ENCODE measurements around the gene TSSK2. TPM values are rescaled to one million over a fixed set of nuclear protein-coding genes. Genes with fewer than 3 reads are reported as not detected.
A peak's percentile ranks its signal among the peaks of the same experiment; 100 is the strongest.

Gene TSSK2
- total RNA-seq, 2 donors from 2014 or later = not detected

- peak; percentile 63 for DNase-seq
- no peak for TF ChIP-seq CTCF (conservative IDR thresholded peaks at IDR 0.05)
- Mint-ChIP-seq H3K4me1 (peaks cover 17% of the 10 kb centered on the region), H3K27ac (peak overlapping the region; percentile 74), H3K4me3 (peak overlapping the region; percentile 65), H3K9me3 (no peaks in the 10 kb centered on the region), H3K27me3 (ENCODE audit: insufficient read depth) (peaks cover 8% of the 10 kb centered on the region), H3K36me3 (ENCODE audit: low read depth) (peaks cover 8% of the 10 kb centered on the region)
- WGBS, 2 experiments (ENCODE audit: insufficient coverage in 1 of 2, insufficient read length in 1 of 2) = 84% methylated on average over 5 to 12 of the region's 12 CpGs
- Histone ChIP-seq H3K27me3 (ENCODE audit: control insufficient read depth, insufficient read depth, low read length, poor library complexity, severe bottlenecking) (peaks cover under 1% of the 10 kb centered on the region), H3K4me1 (ENCODE audit: control insufficient read depth, insufficient read depth, low read length) (peaks cover 5% of the 10 kb centered on the region), H3K27ac (ENCODE audit: low read depth, low read length) (peak overlapping the region; percentile 38), H3K4me3 (ENCODE audit: low read length) (no peak overlapping the region), H3K9ac (ENCODE audit: extremely low read depth, low read length, poor library complexity, severe bottlenecking) (no peak overlapping the region), H3K9me3 (ENCODE audit: control insufficient read depth, low read length) (no peaks in the 10 kb centered on the region), H3K36me3 (ENCODE audit: control insufficient read depth, insufficient read depth, low read length) (no peaks in the 10 kb centered on the region)
Observed at GRCh38 chr22:19176175-19176643, 45.1 kb downstream of the TSSK2 start.

- H3K27ac Mint-ChIP-seq = no peak overlapping the region
- Histone ChIP-seq H3K36me3 (ENCODE audit: control insufficient read depth, insufficient read depth, low read length) (no peaks in the 10 kb centered on the region), H3K9ac (ENCODE audit: extremely low read depth, low read length, poor library complexity, severe bottlenecking) (no peak overlapping the region), H3K4me3 (ENCODE audit: low read length) (no peak overlapping the region), H3K9me3 (ENCODE audit: control insufficient read depth, low read length) (no peaks in the 10 kb centered on the region), H3K4me1 (ENCODE audit: control insufficient read depth, insufficient read depth, low read length) (peaks cover 5% of the 10 kb centered on the region), H3K27ac (ENCODE audit: low read depth, low read length) (no peak overlapping the region), H3K27me3 (ENCODE audit: control insufficient read depth, insufficient read depth, low read length, poor library complexity, severe bottlenecking) (no peaks in the 10 kb centered on the region)
- H3K36me3 Mint-ChIP-seq (ENCODE audit: low read depth) = peaks cover 8% of the 10 kb centered on the region
- TF ChIP-seq CTCF (conservative IDR thresholded peaks at IDR 0.05) = no peak
- H3K9me3 Mint-ChIP-seq = no peaks in the 10 kb centered on the region
- peak overlapping the region; percentile 65 for H3K4me3 Mint-ChIP-seq
- peaks cover 17% of the 10 kb centered on the region for H3K4me1 Mint-ChIP-seq
- H3K27me3 Mint-ChIP-seq (ENCODE audit: insufficient read depth) = peaks cover 5% of the 10 kb centered on the region
- WGBS, 2 experiments (ENCODE audit: insufficient coverage in 1 of 2, insufficient read length in 1 of 2) = 93% methylated on average over 3 to 12 of the region's 12 CpGs
- peak; percentile 55 for DNase-seq
Observed at GRCh38 chr22:19176732-19177131, 45.6 kb downstream of the TSSK2 start.

- no peaks in the 10 kb centered on the region for H3K36me3 ChIP-seq (ENCODE audit: control insufficient read depth, insufficient read depth, low read length)
- Mint-ChIP-seq H3K27ac (no peak overlapping the region), H3K27me3 (ENCODE audit: insufficient read depth) (peaks cover 3% of the 10 kb centered on the region), H3K4me3 (peak overlapping the region; percentile 65), H3K36me3 (ENCODE audit: low read depth) (peaks cover 8% of the 10 kb centered on the region), H3K9me3 (no peaks in the 10 kb centered on the region), H3K4me1 (peaks cover 12% of the 10 kb centered on the region)
- peak; percentile 54 for DNase-seq
- no peaks in the 10 kb centered on the region for H3K27me3 ChIP-seq (ENCODE audit: control insufficient read depth, insufficient read depth, low read length, poor library complexity, severe bottlenecking)
- no peak overlapping the region for H3K27ac ChIP-seq (ENCODE audit: low read depth, low read length)
- H3K9ac ChIP-seq (ENCODE audit: extremely low read depth, low read length, poor library complexity, severe bottlenecking) = no peak overlapping the region
- no peak for TF ChIP-seq CTCF (conservative IDR thresholded peaks at IDR 0.05)
- H3K9me3 ChIP-seq (ENCODE audit: control insufficient read depth, low read length) = no peaks in the 10 kb centered on the region
- 40 to 43% methylated on average over 34 to 55 of the region's 55 CpGs for WGBS, 2 experiments (ENCODE audit: insufficient coverage in 1 of 2, insufficient read length in 1 of 2)
- H3K4me1 ChIP-seq (ENCODE audit: control insufficient read depth, insufficient read depth, low read length) = peaks cover 4% of the 10 kb centered on the region
- H3K4me3 ChIP-seq (ENCODE audit: low read length) = peak overlapping the region; percentile 75
Observed at GRCh38 chr22:19177164-19178064, 46.3 kb downstream of the TSSK2 start.

Data from endodermal cell (in vitro differentiated cells).